ENCODE results near the gene ADAM19. TPM values are rescaled to one million over a fixed set of nuclear protein-coding genes. Genes with fewer than 3 reads are reported as not detected.

The ADAM19 gene
- total RNA-seq, 4 donors from 2014 or later, result 2.4 to 25.6 (median 15.3) TPM

GRCh38 chr5:157497875-157498611 is 77.5 kb downstream of the ADAM19 start:
- H3K27me3 ChIP-seq, result no peaks in the 10 kb centered on the region
- DNase-seq, result no peak
- TF ChIP-seq POLR2A (IDR thresholded peaks at IDR 0.05) (no peak), CTCF (IDR thresholded peaks at IDR 0.05) (no peak)
- intact Hi-C loops (cut with DNase I; ENCODE audit: low total_unique reads), result no loop called here
- no peaks in the 10 kb centered on the region for H3K4me1 ChIP-seq
- no peak overlapping the region for H3K4me3 ChIP-seq
- H3K9me3 ChIP-seq, result no peaks in the 10 kb centered on the region
- no peak overlapping the region for H3K27ac ChIP-seq
- no peaks in the 10 kb centered on the region for H3K36me3 ChIP-seq

- no peaks in the 10 kb centered on the region for H3K36me3 ChIP-seq
Measured at GRCh38 chr5:157496864-157497263, 78.7 kb downstream of the ADAM19 start.

GRCh38 chr5:157494178-157494832 is 81.3 kb downstream of the ADAM19 start:
- no peak overlapping the region for H3K4me3 ChIP-seq
- TF ChIP-seq CTCF (IDR thresholded peaks at IDR 0.05) (no peak), POLR2A (IDR thresholded peaks at IDR 0.05) (no peak)
- H3K9me3 ChIP-seq, result no peaks in the 10 kb centered on the region
- intact Hi-C loops (cut with DNase I; ENCODE audit: low total_unique reads), result no loop called here
- no peak overlapping the region for H3K27ac ChIP-seq
- H3K27me3 ChIP-seq, result no peaks in the 10 kb centered on the region
- no peak for DNase-seq
- H3K36me3 ChIP-seq, result no peaks in the 10 kb centered on the region
- H3K4me1 ChIP-seq, result no peaks in the 10 kb centered on the region

More at GRCh38 chr5:157496864-157497263, 78.7 kb downstream of the ADAM19 start:
- no peak overlapping the region for H3K27ac ChIP-seq
- H3K9me3 ChIP-seq, result no peaks in the 10 kb centered on the region
- intact Hi-C loops (cut with DNase I; ENCODE audit: low total_unique reads), result no loop called here
- TF ChIP-seq CTCF (IDR thresholded peaks at IDR 0.05) (no peak), POLR2A (IDR thresholded peaks at IDR 0.05) (no peak)
- no peaks in the 10 kb centered on the region for H3K4me1 ChIP-seq
- H3K27me3 ChIP-seq, result no peaks in the 10 kb centered on the region
- no peak for DNase-seq
- H3K4me3 ChIP-seq, result no peak overlapping the region

- Histone ChIP-seq H3K36me3 (no peaks in the 10 kb centered on the region), H3K4me1 (no peaks in the 10 kb centered on the region), H3K27me3 (no peaks in the 10 kb centered on the region), H3K9me3 (no peaks in the 10 kb centered on the region), H3K4me3 (no peak overlapping the region), H3K27ac (no peak overlapping the region)
- no peak for TF ChIP-seq CTCF (IDR thresholded peaks at IDR 0.05)
- no peak for TF ChIP-seq POLR2A (IDR thresholded peaks at IDR 0.05)
- no peak for DNase-seq
- intact Hi-C loops (cut with DNase I; ENCODE audit: low total_unique reads), result no loop called here
Measured at GRCh38 chr5:157492886-157493285, 82.7 kb downstream of the ADAM19 start.

- DNase-seq, result no peak
- TF ChIP-seq POLR2A (IDR thresholded peaks at IDR 0.05), result no peak
- no peak for TF ChIP-seq CTCF (IDR thresholded peaks at IDR 0.05)
- Histone ChIP-seq H3K27ac (no peak overlapping the region), H3K4me1 (no peaks in the 10 kb centered on the region), H3K27me3 (no peaks in the 10 kb centered on the region), H3K36me3 (no peaks in the 10 kb centered on the region), H3K9me3 (no peaks in the 10 kb centered on the region), H3K4me3 (no peak overlapping the region)
- intact Hi-C loops (cut with DNase I; ENCODE audit: low total_unique reads), result no loop called here
Measured at GRCh38 chr5:157491471-157491995, 84.0 kb downstream of the ADAM19 start.

Measured in uterus (tissue), 4 donors.